Measurements from ENCODE around the gene SIK3.

Gene SIK3

GRCh38 chr11:116833816-116834534 is 264.3 kb downstream of the SIK3 start:
- no peak for DNase-seq

GRCh38 chr11:116833491-116833815 is 264.8 kb downstream of the SIK3 start:
- DNase-seq = no peak

GRCh38 chr11:116832350-116833290 is 265.6 kb downstream of the SIK3 start:
- no peak for DNase-seq

- DNase-seq = no peak
These were observed 266.4 kb downstream of the SIK3 start for GRCh38 chr11:116831790-116832349.

GRCh38 chr11:116830184-116830912 is 267.9 kb downstream of the SIK3 start:
- DNase-seq = no peak

GRCh38 chr11:116829525-116830183 is 268.6 kb downstream of the SIK3 start, which contains the start of gene APOC3:
TSS of gene APOC3 (plus strand) at chr11:116829907. CDS start at chr11:116830583, 676 bp downstream.
- DNase-seq = peak; percentile 22

- DNase-seq = no peak
These were observed 269.4 kb downstream of the SIK3 start for GRCh38 chr11:116828632-116829524.

GRCh38 chr11:116827461-116827860 is 270.8 kb downstream of the SIK3 start:
- no peak for DNase-seq

- no peak for DNase-seq
These were observed 271.3 kb downstream of the SIK3 start for GRCh38 chr11:116826751-116827431.

- no peak for DNase-seq
These were observed 272.1 kb downstream of the SIK3 start for GRCh38 chr11:116825854-116826750.

GRCh38 chr11:116825434-116825833 is 272.8 kb downstream of the SIK3 start:
- no peak for DNase-seq

GRCh38 chr11:116823031-116823843 is 275.0 kb downstream of the SIK3 start, which contains the start of gene APOA4:
TSS of gene APOA4 (minus strand) at chr11:116823304. CDS start at chr11:116823191, 113 bp downstream.
- no peak for DNase-seq

GRCh38 chr11:116822575-116822974 is 275.7 kb downstream of the SIK3 start:
- no peak for DNase-seq

GRCh38 chr11:116821050-116821918 is 276.9 kb downstream of the SIK3 start:
- DNase-seq = no peak

GRCh38 chr11:116819049-116819448 is 279.2 kb downstream of the SIK3 start:
- DNase-seq = no peak

GRCh38 chr11:116814502-116814901 is 283.7 kb downstream of the SIK3 start:
- DNase-seq = no peak

GRCh38 chr11:116813781-116814471 is 284.3 kb downstream of the SIK3 start:
- no peak for DNase-seq

All from NCI-H226 (cell line).